Measurements from ENCODE around the gene ZFYVE9.

The ZFYVE9 gene

GRCh38 chr1:52111492-52111891 is 30.4 kb upstream of the ZFYVE9 start:
- Histone ChIP-seq H3K27me3 (no peaks in the 10 kb centered on the region), H3K4me1 (ENCODE audit: control insufficient read depth in 1 of 2, insufficient read depth in 1 of 2, low read depth in 1 of 2, low read length in 1 of 2) (no peaks in the 10 kb centered on the region), H3K4me3 (ENCODE audit: low read depth in 1 of 2, low read length in 1 of 2) (no peak overlapping the region), H3K27ac (no peak overlapping the region), H3K9me3 (no peaks in the 10 kb centered on the region), H3K36me3 (no peaks in the 10 kb centered on the region)
- TF ChIP-seq CTCF (IDR thresholded peaks at IDR 0.05), result no peak

- no peaks in the 10 kb centered on the region for H3K4me1 ChIP-seq (ENCODE audit: control insufficient read depth in 1 of 2, insufficient read depth in 1 of 2, low read depth in 1 of 2, low read length in 1 of 2)
- H3K9me3 ChIP-seq, result no peaks in the 10 kb centered on the region
- H3K27me3 ChIP-seq, result no peaks in the 10 kb centered on the region
- no peak overlapping the region for H3K4me3 ChIP-seq (ENCODE audit: low read depth in 1 of 2, low read length in 1 of 2)
- TF ChIP-seq CTCF (IDR thresholded peaks at IDR 0.05), result no peak
- no peaks in the 10 kb centered on the region for H3K36me3 ChIP-seq
- H3K27ac ChIP-seq, result no peak overlapping the region
Measured at GRCh38 chr1:52112489-52112888, 29.4 kb upstream of the ZFYVE9 start.

- H3K27me3 ChIP-seq, result no peaks in the 10 kb centered on the region
- H3K27ac ChIP-seq, result no peak overlapping the region
- no peaks in the 10 kb centered on the region for H3K4me1 ChIP-seq (ENCODE audit: control insufficient read depth in 1 of 2, insufficient read depth in 1 of 2, low read depth in 1 of 2, low read length in 1 of 2)
- no peaks in the 10 kb centered on the region for H3K36me3 ChIP-seq
- TF ChIP-seq CTCF (IDR thresholded peaks at IDR 0.05), result no peak
- H3K9me3 ChIP-seq, result no peaks in the 10 kb centered on the region
- H3K4me3 ChIP-seq (ENCODE audit: low read depth in 1 of 2, low read length in 1 of 2), result no peak overlapping the region
Measured at GRCh38 chr1:52119301-52120079, 22.4 kb upstream of the ZFYVE9 start.

- no peaks in the 10 kb centered on the region for H3K9me3 ChIP-seq
- H3K4me1 ChIP-seq (ENCODE audit: control insufficient read depth in 1 of 2, insufficient read depth in 1 of 2, low read depth in 1 of 2, low read length in 1 of 2), result no peaks in the 10 kb centered on the region
- no peak overlapping the region for H3K4me3 ChIP-seq (ENCODE audit: low read depth in 1 of 2, low read length in 1 of 2)
- H3K27ac ChIP-seq, result no peak overlapping the region
- peaks cover 24% of the 10 kb centered on the region for H3K27me3 ChIP-seq
- no peak for TF ChIP-seq CTCF (IDR thresholded peaks at IDR 0.05)
- H3K36me3 ChIP-seq, result no peaks in the 10 kb centered on the region
Measured at GRCh38 chr1:52122384-52122783, 19.5 kb upstream of the ZFYVE9 start.

GRCh38 chr1:52123622-52124021 is 18.3 kb upstream of the ZFYVE9 start:
- Histone ChIP-seq H3K27ac (no peak overlapping the region), H3K9me3 (no peaks in the 10 kb centered on the region), H3K4me1 (ENCODE audit: control insufficient read depth in 1 of 2, insufficient read depth in 1 of 2, low read depth in 1 of 2, low read length in 1 of 2) (no peaks in the 10 kb centered on the region), H3K36me3 (no peaks in the 10 kb centered on the region), H3K27me3 (peaks cover 36% of the 10 kb centered on the region), H3K4me3 (ENCODE audit: low read depth in 1 of 2, low read length in 1 of 2) (no peak overlapping the region)
- no peak for TF ChIP-seq CTCF (IDR thresholded peaks at IDR 0.05)
